Muscle layer of colon (tissue), 2 donors: Measurements from ENCODE around the gene CTNNBIP1.

Source experiments
- H3K27ac ChIP-seq: one replicate; pipeline ENCODE4 v1.7.0; 2013; ENCODE audit warnings: low read depth, mild to moderate bottlenecking, low read length, moderate library complexity
- H3K27me3 ChIP-seq, 2 donors: one replicate each; pipeline ENCODE4 v1.7.0; 2013; ENCODE audit warnings: low read length in 2 of 2, mild to moderate bottlenecking in 2 of 2; ENCODE audit not compliant: insufficient read depth in 2 of 2, control insufficient read depth in 1 of 2
- H3K36me3 ChIP-seq: one replicate; pipeline ENCODE4 v1.7.0; 2013; ENCODE audit warnings: mild to moderate bottlenecking, low read length; ENCODE audit not compliant: insufficient read depth
- H3K4me1 ChIP-seq: one replicate; pipeline ENCODE4 v1.7.0; 2013; ENCODE audit warnings: mild to moderate bottlenecking, low read length; ENCODE audit not compliant: insufficient read depth
- H3K4me3 ChIP-seq, 2 donors: one replicate each; pipeline ENCODE4 v1.7.0; 2013; ENCODE audit warnings: low read length in 2 of 2, low read depth in 1 of 2, mild to moderate bottlenecking in 1 of 2, moderate library complexity in 1 of 2
- H3K9ac ChIP-seq: one replicate; pipeline ENCODE4 v1.7.0; 2013; ENCODE audit warnings: low read length
- H3K9me3 ChIP-seq: one replicate; pipeline ENCODE4 v1.7.0; 2013; ENCODE audit warnings: mild to moderate bottlenecking, low read length
- donor health status: abdominal sarcoma.
- donor health status: Adenocarcinoma of cecum.

CTNNBIP1 gene

DNA sequence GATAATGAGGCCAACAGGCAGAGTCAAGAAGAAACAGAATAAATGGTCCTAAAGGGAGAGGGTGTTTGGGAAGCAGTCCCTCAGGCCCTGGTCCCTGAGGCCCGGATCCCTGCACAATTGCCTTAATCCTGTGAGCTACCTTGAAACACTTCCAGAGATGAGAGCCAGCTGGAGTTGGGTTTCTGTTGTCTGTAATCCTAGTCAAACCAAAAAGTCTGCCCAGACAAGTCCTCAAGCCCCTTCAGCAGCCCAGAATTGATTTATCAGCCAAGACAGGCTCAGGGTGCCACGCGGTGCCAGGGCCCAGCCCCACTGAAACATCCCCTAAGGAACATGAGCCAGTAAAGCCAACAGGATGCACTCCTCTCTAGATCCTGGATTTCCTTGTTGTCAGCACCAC is 69.9 kb downstream of the CTNNBIP1 start:
- Histone ChIP-seq H3K4me3 (no peak overlapping the region), H3K36me3 (no peaks in the 10 kb centered on the region), H3K9me3 (no peaks in the 10 kb centered on the region), H3K27ac (no peak overlapping the region), H3K9ac (no peak overlapping the region), H3K4me1 (peaks cover 23% of the 10 kb centered on the region), H3K27me3 (no peaks in the 10 kb centered on the region)

GRCh38 chr1:9838946-9839345 is 71.1 kb downstream of the CTNNBIP1 start:
- H3K4me3 ChIP-seq = no peak overlapping the region
- no peaks in the 10 kb centered on the region for H3K36me3 ChIP-seq
- no peaks in the 10 kb centered on the region for H3K9me3 ChIP-seq
- H3K9ac ChIP-seq = no peak overlapping the region
- H3K4me1 ChIP-seq = peaks cover 22% of the 10 kb centered on the region
- H3K27ac ChIP-seq = no peak overlapping the region
- H3K27me3 ChIP-seq = no peaks in the 10 kb centered on the region

GRCh38 chr1:9836632-9836960 is 73.5 kb downstream of the CTNNBIP1 start:
- no peaks in the 10 kb centered on the region for H3K9me3 ChIP-seq
- H3K27ac ChIP-seq = no peak overlapping the region
- peaks cover 14% of the 10 kb centered on the region for H3K4me1 ChIP-seq
- no peak overlapping the region for H3K9ac ChIP-seq
- no peak overlapping the region for H3K4me3 ChIP-seq
- no peaks in the 10 kb centered on the region for H3K36me3 ChIP-seq
- H3K27me3 ChIP-seq = no peaks in the 10 kb centered on the region

GRCh38 chr1:9835758-9836631 is 74.1 kb downstream of the CTNNBIP1 start:
- Histone ChIP-seq H3K4me1 (peaks cover 14% of the 10 kb centered on the region), H3K4me3 (peak overlapping the region in 1 of 2 donors; percentile 22), H3K27ac (peak overlapping the region; percentile 63), H3K36me3 (no peaks in the 10 kb centered on the region), H3K9me3 (no peaks in the 10 kb centered on the region), H3K27me3 (no peaks in the 10 kb centered on the region), H3K9ac (no peak overlapping the region)

DNA sequence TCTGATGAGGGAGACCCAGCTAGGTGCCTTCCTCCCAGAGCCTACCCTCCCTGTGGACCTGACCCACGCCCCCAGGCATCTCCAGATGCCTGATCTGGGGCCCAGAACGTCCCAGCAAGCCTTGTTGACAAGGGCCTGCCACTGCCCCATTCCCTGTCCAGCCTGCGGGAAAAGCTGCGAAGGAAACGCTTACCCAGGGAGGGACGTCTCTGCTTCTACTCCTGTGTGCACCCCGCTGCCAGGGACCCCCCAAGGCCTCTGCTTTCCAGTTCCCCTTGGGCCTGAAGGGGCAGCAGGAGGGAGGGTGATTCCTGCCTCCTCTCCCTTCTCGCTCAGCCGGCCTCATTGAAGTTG is 74.7 kb downstream of the CTNNBIP1 start:
- Histone ChIP-seq H3K4me3 (peak overlapping the region in 1 of 2 donors; percentile 22), H3K9ac (no peak overlapping the region)

GRCh38 chr1:9833632-9834031 is 76.4 kb downstream of the CTNNBIP1 start:
- no peak overlapping the region for H3K4me3 ChIP-seq
- no peak overlapping the region for H3K27ac ChIP-seq
- H3K9me3 ChIP-seq = no peaks in the 10 kb centered on the region
- H3K36me3 ChIP-seq = no peaks in the 10 kb centered on the region
- H3K9ac ChIP-seq = no peak overlapping the region
- no peaks in the 10 kb centered on the region for H3K27me3 ChIP-seq
- peaks cover 14% of the 10 kb centered on the region for H3K4me1 ChIP-seq

More for the DNA sequence above, 74.7 kb downstream of the CTNNBIP1 start:
- Histone ChIP-seq H3K9me3 (no peaks in the 10 kb centered on the region), H3K27ac (peak overlapping the region; percentile 63), H3K27me3 (no peaks in the 10 kb centered on the region), H3K4me1 (peaks cover 14% of the 10 kb centered on the region), H3K36me3 (no peaks in the 10 kb centered on the region)

DNA sequence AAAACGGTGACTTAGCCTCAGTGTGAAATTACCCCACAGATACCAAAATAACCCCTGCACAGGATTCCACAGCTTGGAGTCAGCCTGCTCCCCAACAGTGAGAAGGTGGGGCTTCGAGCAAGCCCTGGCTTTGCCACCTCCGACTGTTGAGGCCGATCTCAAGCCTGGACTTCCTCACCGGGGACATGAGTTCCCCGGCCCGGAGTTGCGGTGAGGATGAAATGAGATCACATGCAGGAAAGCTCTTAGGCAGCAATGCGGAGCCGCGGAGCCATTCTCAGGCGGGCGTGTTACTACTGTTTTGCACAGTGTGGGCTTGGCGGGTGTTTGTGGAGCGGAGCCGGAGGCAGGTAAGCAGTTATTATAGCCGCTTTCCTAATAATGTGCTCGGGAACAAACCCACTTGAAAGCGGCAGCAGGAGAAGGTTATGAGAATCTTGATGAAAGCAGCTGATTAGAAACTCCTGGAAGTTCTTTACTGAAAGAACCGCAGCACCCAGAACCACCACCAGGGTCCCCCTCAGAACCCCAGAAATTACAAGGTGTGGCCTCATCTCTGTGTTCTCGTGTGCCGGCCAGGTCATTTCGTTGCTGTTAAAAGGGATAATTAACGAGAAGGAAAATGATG is 82.4 kb downstream of the CTNNBIP1 start:
- Histone ChIP-seq H3K4me3 (no peak overlapping the region), H3K4me1 (peaks cover 17% of the 10 kb centered on the region), H3K27me3 (no peaks in the 10 kb centered on the region), H3K27ac (no peak overlapping the region), H3K36me3 (no peaks in the 10 kb centered on the region), H3K9ac (no peak overlapping the region), H3K9me3 (no peaks in the 10 kb centered on the region)

- Histone ChIP-seq H3K36me3 (no peaks in the 10 kb centered on the region), H3K27me3 (no peaks in the 10 kb centered on the region), H3K4me3 (no peak overlapping the region), H3K9me3 (no peaks in the 10 kb centered on the region), H3K9ac (no peak overlapping the region), H3K27ac (no peak overlapping the region), H3K4me1 (peaks cover 28% of the 10 kb centered on the region)
These were observed 83.5 kb downstream of the CTNNBIP1 start for GRCh38 chr1:9826616-9827015.

- H3K27ac ChIP-seq = peak overlapping the region; percentile 92
- no peaks in the 10 kb centered on the region for H3K9me3 ChIP-seq
- no peak overlapping the region for H3K4me3 ChIP-seq
- no peak overlapping the region for H3K9ac ChIP-seq
- H3K36me3 ChIP-seq = no peaks in the 10 kb centered on the region
- H3K27me3 ChIP-seq = no peaks in the 10 kb centered on the region
- H3K4me1 ChIP-seq = peaks cover 30% of the 10 kb centered on the region
These were observed 84.0 kb downstream of the CTNNBIP1 start for GRCh38 chr1:9826087-9826486.

DNA sequence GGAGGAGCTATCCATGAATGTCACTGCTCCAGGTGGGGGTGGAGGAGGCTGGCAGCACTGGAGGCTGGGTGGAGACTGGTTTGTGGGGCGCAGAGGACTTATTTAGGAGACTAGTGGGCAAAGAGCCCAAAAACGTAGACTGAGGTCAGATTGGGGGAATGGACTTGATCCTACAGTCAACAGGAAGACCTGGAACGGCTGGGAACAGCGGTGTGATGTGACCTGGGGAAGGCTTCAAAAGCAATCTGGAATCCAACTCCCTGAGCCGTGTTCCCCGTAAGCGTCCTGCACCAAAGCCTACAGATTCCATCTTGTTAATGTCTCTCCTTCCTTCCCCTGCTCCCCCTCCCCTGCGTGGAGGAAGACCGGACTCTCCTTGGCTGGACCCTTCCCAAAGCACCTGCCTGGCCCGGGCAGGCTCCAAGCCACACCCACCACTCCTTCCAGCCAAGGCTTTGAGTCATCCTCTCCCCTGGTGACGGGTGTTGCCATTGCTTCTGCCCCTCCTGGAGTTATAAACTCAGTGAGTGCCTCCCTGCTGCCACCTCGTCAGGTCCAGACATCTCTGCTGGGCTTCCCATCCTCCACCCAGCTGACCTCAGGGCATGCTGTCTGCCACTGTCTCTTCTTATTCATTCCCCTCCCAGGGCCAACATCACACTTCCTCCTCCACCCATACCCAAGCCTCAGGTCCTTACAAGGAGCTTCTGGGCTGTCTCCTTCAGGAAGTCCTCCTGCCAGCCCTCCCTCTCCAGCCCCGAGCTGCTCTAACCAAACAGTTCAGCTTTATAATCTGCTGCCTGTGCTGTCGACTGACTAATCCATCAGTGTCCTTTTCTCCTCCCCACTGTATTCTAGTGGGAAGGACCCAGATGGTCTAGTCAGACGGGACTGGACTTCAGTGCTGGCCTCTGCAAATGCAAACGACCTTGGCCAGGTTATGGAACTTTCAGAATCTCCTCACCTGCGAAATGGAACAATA is 84.7 kb downstream of the CTNNBIP1 start:
- H3K36me3 ChIP-seq = no peaks in the 10 kb centered on the region
- no peaks in the 10 kb centered on the region for H3K27me3 ChIP-seq
- no peaks in the 10 kb centered on the region for H3K9me3 ChIP-seq
- peak overlapping the region in 1 of 2 donors; percentile 0 for H3K4me3 ChIP-seq
- H3K9ac ChIP-seq = no peak overlapping the region
- H3K27ac ChIP-seq = peak overlapping the region; percentile 92
- H3K4me1 ChIP-seq = peaks cover 30% of the 10 kb centered on the region

DNA sequence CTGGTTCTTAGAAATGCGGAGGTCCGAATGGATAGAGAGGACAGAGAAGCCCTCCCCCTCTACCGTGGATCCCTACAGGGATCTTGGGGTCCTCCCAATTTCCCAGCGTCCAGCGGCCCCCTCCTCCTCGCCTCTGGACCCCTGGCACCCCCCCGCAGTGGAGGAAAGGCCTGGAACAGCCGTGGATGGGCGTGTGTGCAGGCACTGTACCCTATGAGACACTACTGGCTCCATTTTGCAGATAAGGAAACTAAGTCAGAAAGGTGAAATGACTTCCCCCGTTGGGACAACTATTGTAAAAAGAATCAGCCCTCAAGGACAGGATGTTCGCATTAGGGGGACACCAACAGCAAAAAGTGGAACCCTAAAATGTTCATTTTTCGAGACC is 85.4 kb downstream of the CTNNBIP1 start:
- Histone ChIP-seq H3K36me3 (no peaks in the 10 kb centered on the region), H3K27ac (peak overlapping the region; percentile 92), H3K27me3 (no peaks in the 10 kb centered on the region), H3K9me3 (no peaks in the 10 kb centered on the region), H3K9ac (no peak overlapping the region), H3K4me3 (peak overlapping the region; percentile 66 to 74), H3K4me1 (peaks cover 30% of the 10 kb centered on the region)
